Parathyroid adenoma (tissue), 2 donors: ENCODE data around the gene IQCC.
A peak's percentile ranks its signal among the peaks of the same experiment; 100 is the strongest.

ENCODE experiments used
- H2AFZ ChIP-seq: fragments of 300-600 bp; sonication (generic); one replicate; pipeline ENCODE4 v1.7.0; 2017; ENCODE audit warnings: antibody characterized with exemption, mild to moderate bottlenecking
- H3K27ac ChIP-seq: fragments of 300-600 bp; sonication (generic); one replicate; pipeline ENCODE4 v1.7.0; 2017
- H3K27me3 ChIP-seq: fragments of 300-600 bp; sonication (generic); one replicate; pipeline ENCODE4 v1.7.0; 2017; ENCODE audit warnings: low read length; ENCODE audit not compliant: control insufficient read depth, insufficient read depth
- H3K36me3 ChIP-seq: fragments of 300-600 bp; sonication (generic); one replicate; pipeline ENCODE4 v1.7.0; 2017; ENCODE audit warnings: low read length; ENCODE audit not compliant: control insufficient read depth, insufficient read depth
- H3K4me1 ChIP-seq: fragments of 300-600 bp; sonication (generic); one replicate; pipeline ENCODE4 v1.7.0; 2017; ENCODE audit warnings: control low read depth
- H3K4me2 ChIP-seq: fragments of 300-600 bp; sonication (generic); one replicate; pipeline ENCODE4 v1.7.0; 2017; ENCODE audit warnings: low read length
- H3K4me3 ChIP-seq: fragments of 300-600 bp; sonication (generic); one replicate; pipeline ENCODE4 v1.7.0; 2017; ENCODE audit warnings: low read depth, low read length
- H3K79me2 ChIP-seq: fragments of 300-600 bp; sonication (generic); one replicate; pipeline ENCODE4 v1.7.0; 2017; ENCODE audit warnings: control low read depth
- H3K9ac ChIP-seq: fragments of 300-600 bp; sonication (generic); one replicate; pipeline ENCODE4 v1.7.0; 2017; ENCODE audit warnings: mild to moderate bottlenecking
- H3K9me3 ChIP-seq: fragments of 300-600 bp; sonication (generic); one replicate; pipeline ENCODE4 v1.7.0; 2017; ENCODE audit warnings: low read length; ENCODE audit not compliant: control insufficient read depth
- CTCF ChIP-seq: fragments of 300-600 bp; sonication (generic); IDR thresholded peaks from one replicate; pipeline ENCODE4 v1.7.0; 2017; ENCODE audit warnings: antibody characterized with exemption, mild to moderate bottlenecking
- donor health status: primary hyperparathyroidism.

IQCC gene

GRCh38 chr1:32201011-32201855 is 4.2 kb upstream of the IQCC start:
- Histone ChIP-seq H3K4me1 (peaks cover 11% of the 10 kb centered on the region), H3K4me2 (peak overlapping the region; percentile 91), H3K4me3 (peak overlapping the region; percentile 72), H3K27me3 (no peaks in the 10 kb centered on the region), H3K79me2 (no peaks in the 10 kb centered on the region), H3K9me3 (no peaks in the 10 kb centered on the region), H3K27ac (peak overlapping the region; percentile 88), H2AFZ (peak overlapping the region; percentile 58), H3K9ac (no peak overlapping the region), H3K36me3 (no peaks in the 10 kb centered on the region)
- TF ChIP-seq CTCF, result no peak

- no peaks in the 10 kb centered on the region for H3K79me2 ChIP-seq
- H3K9me3 ChIP-seq, result no peaks in the 10 kb centered on the region
- H3K27me3 ChIP-seq, result no peaks in the 10 kb centered on the region
- peaks cover 6% of the 10 kb centered on the region for H3K4me1 ChIP-seq
- TF ChIP-seq CTCF, result no peak
- peak overlapping the region; percentile 93 for H3K4me2 ChIP-seq
- no peaks in the 10 kb centered on the region for H3K36me3 ChIP-seq
- H3K4me3 ChIP-seq, result peak overlapping the region; percentile 69
- H3K27ac ChIP-seq, result peak overlapping the region; percentile 39
- no peak overlapping the region for H3K9ac ChIP-seq
- peak overlapping the region; percentile 79 for H2AFZ ChIP-seq
These were observed 519 bp upstream of the IQCC start for GRCh38 chr1:32204943-32205361.

GRCh38 chr1:32208469-32208868 is 3.0 kb downstream of the IQCC start:
- no peak overlapping the region for H2AFZ ChIP-seq
- no peaks in the 10 kb centered on the region for H3K9me3 ChIP-seq
- H3K9ac ChIP-seq, result no peak overlapping the region
- H3K36me3 ChIP-seq, result no peaks in the 10 kb centered on the region
- no peak overlapping the region for H3K4me2 ChIP-seq
- TF ChIP-seq CTCF, result no peak
- H3K4me1 ChIP-seq, result peaks cover 2% of the 10 kb centered on the region
- no peaks in the 10 kb centered on the region for H3K79me2 ChIP-seq
- no peak overlapping the region for H3K4me3 ChIP-seq
- H3K27ac ChIP-seq, result no peak overlapping the region
- H3K27me3 ChIP-seq, result no peaks in the 10 kb centered on the region

- H3K4me3 ChIP-seq, result no peak within 1 kb of the TSS
- TF ChIP-seq CTCF, result no peak
- H3K79me2 ChIP-seq, result no peaks in the 10 kb centered on the region
- H3K27me3 ChIP-seq, result no peaks in the 10 kb centered on the region
- H3K4me2 ChIP-seq, result no peak within 1 kb of the TSS
- H3K9me3 ChIP-seq, result no peaks in the 10 kb centered on the region
- no peak within 1 kb of the TSS for H2AFZ ChIP-seq
- H3K4me1 ChIP-seq, result peaks cover 2% of the 10 kb centered on the region
- no peak within 1 kb of the TSS for H3K27ac ChIP-seq
- no peaks in the 10 kb centered on the region for H3K36me3 ChIP-seq
- no peak within 1 kb of the TSS for H3K9ac ChIP-seq
These were observed 3.4 kb downstream of the IQCC start, which contains the start of gene DCDC2B for GRCh38 chr1:32208891-32209328. DCDC2B (plus strand) TSS chr1:32209089; CDS start chr1:32209094, 5 bp downstream.
